GM12878 (cell line): ENCODE results near the gene EFCAB10. TPM values are rescaled to one million over a fixed set of nuclear protein-coding genes. Genes with fewer than 3 reads are reported as not detected.

Source experiments
- CBX3 ChIP-seq: fragments of 200-600 bp; sonication (generic); IDR thresholded peaks from 2 replicates; pipeline ENCODE4 v1.6.1; 2016; ENCODE audit warnings: low read depth, borderline replicate concordance
- CEBPB ChIP-seq, 2 experiments: fragments of 150-350 bp in 1 of 2; IDR thresholded peaks; 2 replicates each; pipeline ENCODE4 v1.6.1; 2012 to 2014; ENCODE audit warnings: low read depth in 2 of 2, low read length in 2 of 2, borderline replicate concordance in 1 of 2, inconsistent platforms in 1 of 2
- ESRRA ChIP-seq: IDR thresholded peaks from 2 replicates; pipeline ENCODE4 v1.6.1; 2012; ENCODE audit warnings: mild to moderate bottlenecking, low read length, improper control_type of control experiment
- NFYB ChIP-seq: IDR thresholded peaks from 2 replicates; pipeline ENCODE4 v1.6.1; 2011; ENCODE audit warnings: low read depth, mild to moderate bottlenecking, low read length, improper control_type of control experiment, moderate library complexity; ENCODE audit not compliant: insufficient read depth
- NR2C1 ChIP-seq: fragments of 450-650 bp; IDR thresholded peaks from 2 replicates; pipeline ENCODE4 v1.6.1; 2017; ENCODE audit warnings: antibody characterized with exemption, mild to moderate bottlenecking, moderate library complexity
- ZNF622 ChIP-seq: fragments of 450-650 bp; IDR thresholded peaks from 2 replicates; pipeline ENCODE4 v1.6.1; 2017; ENCODE audit warnings: mild to moderate bottlenecking, inconsistent platforms
- polyA plus RNA-seq, 11 experiments: library from polyadenylated mRNA; depleted of rRNA in 4 of 11; unstranded in 6 of 11; stranded (reverse) in 5 of 11; fragments of >200 nt; fragmentation: Nextera tagmentation in 4 of 11; fragmentation: Illumina TruSeq in 1 of 11; extraction: Ambion mirVana in 4 of 11; extraction: Trizol in 1 of 11; gene quantifications; 1 replicate in 1 of 11; 2 replicates in 10 of 11; pipeline versions ENCODE4 v1.2.1 to v1.2.3, GENCODE V29; 2011 to 2016; ENCODE audit warnings: inconsistent platforms in 2 of 11, missing spikeins in 2 of 11, low read depth in 1 of 11
- total RNA-seq, 4 experiments: library from RNA; depleted of rRNA in 3 of 4; stranded (reverse); fragments of >200 nt in 3 of 4; fragmentation: Illumina TruSeq in 1 of 4; extraction: Trizol in 1 of 4; gene quantifications; 2 replicates each; pipeline versions ENCODE4 v1.2.1 to v1.2.3, GENCODE V29; 2013 to 2021
- TF ChIP-seq, protein P1 (sequence below): fragments of 450-650 bp; IDR thresholded peaks from 2 replicates; pipeline ENCODE4 v1.6.1; 2017; ENCODE audit warnings: antibody characterized with exemption, mild to moderate bottlenecking, moderate library complexity

EFCAB10 gene
- total and polyA plus RNA-seq, 10 of the 15 experiments (the other 5 are each of a cell fraction or from before 2014, with no cell fraction given): 0.38 to 1.0 (median 0.54) TPM; not detected in 6

DNA sequence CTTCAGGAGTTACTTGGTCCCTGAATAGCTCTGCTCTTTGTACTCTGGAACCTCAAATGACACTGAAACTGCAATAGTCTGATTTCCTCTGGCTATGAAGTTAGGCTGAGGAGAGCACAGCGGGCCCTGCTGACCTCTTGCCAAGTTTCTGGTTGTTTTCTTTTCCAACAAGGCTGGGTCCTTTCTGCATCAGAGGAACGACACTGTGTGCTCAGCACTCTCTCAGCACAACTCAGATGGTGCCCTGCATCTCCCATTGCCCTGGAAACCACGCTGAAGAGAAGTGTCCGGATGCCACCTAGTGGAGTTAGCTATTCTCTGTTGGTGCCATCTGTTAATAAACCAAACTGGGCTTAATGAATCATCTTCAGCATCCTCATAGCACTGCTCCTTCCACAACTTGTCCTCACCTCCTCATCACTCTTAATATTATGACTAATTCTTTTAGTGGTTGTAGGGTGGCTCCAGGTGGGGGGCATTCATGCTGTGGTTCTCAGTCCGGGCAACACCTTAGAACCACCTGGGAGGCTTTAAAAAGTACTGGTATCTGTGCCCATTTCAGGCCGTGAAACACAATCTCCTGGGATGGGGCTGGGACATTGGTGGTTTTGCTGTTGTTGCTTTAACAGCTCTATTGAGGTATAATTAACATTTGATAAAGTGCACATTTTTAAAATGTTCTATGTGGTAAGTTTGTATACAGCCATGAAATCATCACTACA lies 8.2 kb upstream of the EFCAB10 start (continued):
- no peak for TF ChIP-seq CEBPB (IDR thresholded peaks at IDR 0.05; ENCODE audit: borderline replicate concordance in 1 of 2, low read depth in 2 of 2, low read length in 2 of 2)
- TF ChIP-seq NFYB: no peak
- TF ChIP-seq, protein P1, sequence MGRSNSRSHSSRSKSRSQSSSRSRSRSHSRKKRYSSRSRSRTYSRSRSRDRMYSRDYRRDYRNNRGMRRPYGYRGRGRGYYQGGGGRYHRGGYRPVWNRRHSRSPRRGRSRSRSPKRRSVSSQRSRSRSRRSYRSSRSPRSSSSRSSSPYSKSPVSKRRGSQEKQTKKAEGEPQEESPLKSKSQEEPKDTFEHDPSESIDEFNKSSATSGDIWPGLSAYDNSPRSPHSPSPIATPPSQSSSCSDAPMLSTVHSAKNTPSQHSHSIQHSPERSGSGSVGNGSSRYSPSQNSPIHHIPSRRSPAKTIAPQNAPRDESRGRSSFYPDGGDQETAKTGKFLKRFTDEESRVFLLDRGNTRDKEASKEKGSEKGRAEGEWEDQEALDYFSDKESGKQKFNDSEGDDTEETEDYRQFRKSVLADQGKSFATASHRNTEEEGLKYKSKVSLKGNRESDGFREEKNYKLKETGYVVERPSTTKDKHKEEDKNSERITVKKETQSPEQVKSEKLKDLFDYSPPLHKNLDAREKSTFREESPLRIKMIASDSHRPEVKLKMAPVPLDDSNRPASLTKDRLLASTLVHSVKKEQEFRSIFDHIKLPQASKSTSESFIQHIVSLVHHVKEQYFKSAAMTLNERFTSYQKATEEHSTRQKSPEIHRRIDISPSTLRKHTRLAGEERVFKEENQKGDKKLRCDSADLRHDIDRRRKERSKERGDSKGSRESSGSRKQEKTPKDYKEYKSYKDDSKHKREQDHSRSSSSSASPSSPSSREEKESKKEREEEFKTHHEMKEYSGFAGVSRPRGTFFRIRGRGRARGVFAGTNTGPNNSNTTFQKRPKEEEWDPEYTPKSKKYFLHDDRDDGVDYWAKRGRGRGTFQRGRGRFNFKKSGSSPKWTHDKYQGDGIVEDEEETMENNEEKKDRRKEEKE: no peak
- no peak for TF ChIP-seq CBX3
- TF ChIP-seq NR2C1: no peak
- TF ChIP-seq ESRRA: no peak
- no peak for TF ChIP-seq ZNF622
